ENCODE measurements around the gene CAMKV.
"Not testable (repeated sequence)": the region's sequence is repeated elsewhere in the genome, so short reads cannot be mapped to it uniquely, and the experiment has no call there.

Gene CAMKV, protein sequence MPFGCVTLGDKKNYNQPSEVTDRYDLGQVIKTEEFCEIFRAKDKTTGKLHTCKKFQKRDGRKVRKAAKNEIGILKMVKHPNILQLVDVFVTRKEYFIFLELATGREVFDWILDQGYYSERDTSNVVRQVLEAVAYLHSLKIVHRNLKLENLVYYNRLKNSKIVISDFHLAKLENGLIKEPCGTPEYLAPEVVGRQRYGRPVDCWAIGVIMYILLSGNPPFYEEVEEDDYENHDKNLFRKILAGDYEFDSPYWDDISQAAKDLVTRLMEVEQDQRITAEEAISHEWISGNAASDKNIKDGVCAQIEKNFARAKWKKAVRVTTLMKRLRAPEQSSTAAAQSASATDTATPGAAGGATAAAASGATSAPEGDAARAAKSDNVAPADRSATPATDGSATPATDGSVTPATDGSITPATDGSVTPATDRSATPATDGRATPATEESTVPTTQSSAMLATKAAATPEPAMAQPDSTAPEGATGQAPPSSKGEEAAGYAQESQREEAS

GRCh38 chr3:49869525-49870126, at the start of gene CAMKV:
Gene CAMKV (minus strand): TSS chr3:49869906. CDS start chr3:49862388, 7,518 bp downstream.
- DNase-seq, result no peak

GRCh38 chr3:49917806-49918590, 48.3 kb upstream of the CAMKV start:
- DNase-seq, result not testable (repeated sequence)

DNA sequence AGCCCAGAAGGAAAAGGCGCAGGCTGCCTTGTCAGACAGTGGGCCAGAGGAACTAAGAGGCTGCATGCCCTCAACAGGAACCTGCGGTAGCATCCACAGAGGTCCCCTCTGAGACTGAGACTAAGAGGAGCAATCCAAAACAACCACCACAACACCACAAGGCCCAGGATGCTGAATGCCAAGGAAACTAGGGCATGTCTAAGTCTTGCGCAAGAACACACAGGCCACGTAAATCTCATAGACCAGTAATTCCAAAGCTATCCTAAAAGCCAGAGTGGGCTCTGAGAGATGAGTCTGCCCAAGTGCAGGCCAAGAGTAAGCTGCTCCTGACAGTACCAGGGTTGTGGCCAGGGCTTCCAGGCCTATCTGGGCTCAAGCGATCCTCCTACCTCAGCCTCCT, 47.0 kb upstream of the CAMKV start:
- no peak for DNase-seq

DNA sequence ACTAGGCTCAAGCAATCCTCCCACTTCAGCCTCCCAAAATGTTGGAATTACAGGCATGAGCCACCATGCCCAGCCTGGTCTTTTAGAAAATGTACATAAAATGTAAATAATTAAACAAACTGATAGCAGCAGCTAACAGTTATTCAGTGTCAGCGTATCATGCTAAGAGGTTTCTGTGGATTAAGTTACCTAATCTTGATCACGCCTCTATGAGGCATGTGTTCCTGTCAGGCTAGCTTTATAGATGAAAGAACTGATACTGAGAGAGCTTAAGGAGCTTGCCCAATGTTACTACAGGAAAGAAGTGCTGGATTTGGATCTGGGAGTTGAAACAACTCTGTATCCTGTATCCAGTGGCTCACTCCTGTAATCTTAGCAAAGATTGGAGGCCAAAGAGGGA, 45.2 kb upstream of the CAMKV start:
- no peak for DNase-seq

GRCh38 chr3:49912881-49913281, 43.2 kb upstream of the CAMKV start:
- no peak for DNase-seq

- DNase-seq, result no peak
Observed at GRCh38 chr3:49911611-49912010, 41.9 kb upstream of the CAMKV start.

DNA sequence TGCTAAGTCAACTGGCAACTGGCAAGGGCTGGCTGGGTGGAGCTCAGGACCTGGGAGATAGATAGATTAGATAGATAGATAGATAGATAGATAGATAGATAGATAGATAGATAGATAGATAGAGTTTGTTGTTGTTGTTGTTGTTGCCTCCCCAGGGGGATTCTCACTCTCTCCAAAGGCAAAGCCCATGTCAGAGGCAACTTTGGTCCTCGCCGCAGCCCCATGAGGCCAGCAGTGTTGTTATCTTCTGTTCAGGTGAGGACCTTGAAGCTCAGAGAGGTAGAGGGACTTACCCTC, 41.4 kb upstream of the CAMKV start:
- no peak for DNase-seq

DNA sequence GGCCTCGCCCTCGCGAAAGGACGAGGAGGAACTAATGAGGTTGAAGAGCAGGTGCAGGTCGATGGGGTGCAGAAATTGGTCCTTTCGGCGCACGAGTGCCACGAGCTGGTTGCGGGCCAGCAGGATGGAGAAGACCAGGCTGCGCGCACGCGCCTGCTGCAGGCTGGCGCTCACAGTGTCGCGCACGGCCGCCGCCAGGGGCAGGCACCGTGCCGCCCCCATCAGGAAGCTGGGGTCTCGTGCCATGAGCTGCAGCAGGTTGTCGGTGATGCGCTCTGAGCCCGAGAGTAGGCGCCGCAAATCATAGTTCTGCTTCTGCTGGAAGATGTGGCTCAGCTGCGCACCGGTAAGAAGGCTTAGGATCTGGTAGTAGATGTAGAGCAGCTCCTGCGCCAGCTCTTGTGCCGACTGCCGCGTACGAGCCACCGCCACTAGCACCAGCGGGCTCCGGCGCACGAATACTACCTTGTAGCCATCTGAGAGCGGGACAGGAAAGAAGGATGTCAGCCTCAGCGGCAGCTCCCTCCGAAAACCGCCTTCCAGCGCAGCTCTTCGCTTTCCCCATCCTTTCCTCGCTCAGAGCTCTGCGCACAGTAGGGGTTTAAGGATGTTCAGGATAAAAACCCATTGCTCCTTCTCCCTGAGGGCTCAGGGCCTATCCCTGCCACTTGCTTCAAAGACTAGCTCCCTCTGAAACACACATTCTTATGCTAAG, 40.9 kb upstream of the CAMKV start:
- DNase-seq, result no peak

- DNase-seq, result no peak
Observed at GRCh38 chr3:49908373-49909199, 38.9 kb upstream of the CAMKV start.

DNA sequence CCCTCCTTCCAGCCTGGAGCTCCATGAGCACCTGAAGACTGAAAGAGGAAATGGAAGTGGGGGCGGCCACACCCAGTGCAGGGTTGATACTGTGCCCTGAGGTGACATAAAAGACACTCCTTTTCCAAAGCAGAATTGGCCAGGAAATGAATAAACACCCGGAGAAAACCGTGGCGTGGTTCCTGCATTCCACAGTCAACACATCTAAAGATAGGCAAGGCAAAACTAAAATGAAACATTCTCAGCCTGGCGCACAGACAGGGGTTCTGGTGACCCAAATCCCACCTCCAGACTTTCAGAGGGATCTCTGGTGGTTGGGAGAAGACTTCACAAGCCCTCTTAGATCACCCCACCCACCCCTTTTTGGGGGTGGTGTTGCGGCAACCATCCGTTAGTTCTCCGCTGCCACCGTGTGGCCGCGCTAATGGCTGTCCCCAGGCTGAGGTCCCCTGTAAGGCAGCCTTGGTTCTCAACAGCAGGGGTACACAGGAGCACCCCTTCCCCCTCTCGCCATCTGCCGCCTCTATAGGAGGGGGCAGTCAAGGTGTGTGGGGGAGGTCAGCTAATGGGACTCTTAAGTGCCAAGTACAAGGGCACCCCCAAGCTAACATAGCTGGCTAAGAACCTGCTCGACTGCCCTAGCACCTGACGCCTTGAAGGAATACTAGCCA, 36.5 kb upstream of the CAMKV start:
- no peak for DNase-seq

DNA sequence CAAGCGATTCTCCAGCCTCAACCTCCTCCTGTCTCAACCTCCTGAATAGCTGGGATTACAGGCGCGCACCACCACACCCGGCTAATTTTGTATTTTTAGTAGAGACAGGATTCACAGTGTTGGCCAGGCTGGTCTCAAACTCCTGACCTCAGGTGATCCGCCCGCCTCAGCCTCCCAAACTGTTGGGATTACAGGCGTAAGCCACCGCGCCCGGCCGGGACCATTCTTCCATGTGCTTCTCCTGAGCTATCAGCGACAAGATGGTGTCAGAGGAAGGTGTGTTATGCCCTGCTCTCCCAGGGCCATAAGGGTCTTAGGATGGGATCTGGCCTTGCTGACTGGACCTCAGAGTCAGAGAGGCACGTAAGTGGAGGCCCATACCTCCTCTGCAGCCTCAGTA, 34.7 kb upstream of the CAMKV start:
- DNase-seq, result not testable (repeated sequence)

GRCh38 chr3:49903451-49904424, 34.0 kb upstream of the CAMKV start, which contains the start of gene MST1R:
Gene MST1R (minus strand): TSS chr3:49903873. CDS start chr3:49903609, 264 bp downstream.
- DNase-seq, result no peak

- DNase-seq, result no peak
Observed at GRCh38 chr3:49902511-49903345, 33.0 kb upstream of the CAMKV start.

DNA sequence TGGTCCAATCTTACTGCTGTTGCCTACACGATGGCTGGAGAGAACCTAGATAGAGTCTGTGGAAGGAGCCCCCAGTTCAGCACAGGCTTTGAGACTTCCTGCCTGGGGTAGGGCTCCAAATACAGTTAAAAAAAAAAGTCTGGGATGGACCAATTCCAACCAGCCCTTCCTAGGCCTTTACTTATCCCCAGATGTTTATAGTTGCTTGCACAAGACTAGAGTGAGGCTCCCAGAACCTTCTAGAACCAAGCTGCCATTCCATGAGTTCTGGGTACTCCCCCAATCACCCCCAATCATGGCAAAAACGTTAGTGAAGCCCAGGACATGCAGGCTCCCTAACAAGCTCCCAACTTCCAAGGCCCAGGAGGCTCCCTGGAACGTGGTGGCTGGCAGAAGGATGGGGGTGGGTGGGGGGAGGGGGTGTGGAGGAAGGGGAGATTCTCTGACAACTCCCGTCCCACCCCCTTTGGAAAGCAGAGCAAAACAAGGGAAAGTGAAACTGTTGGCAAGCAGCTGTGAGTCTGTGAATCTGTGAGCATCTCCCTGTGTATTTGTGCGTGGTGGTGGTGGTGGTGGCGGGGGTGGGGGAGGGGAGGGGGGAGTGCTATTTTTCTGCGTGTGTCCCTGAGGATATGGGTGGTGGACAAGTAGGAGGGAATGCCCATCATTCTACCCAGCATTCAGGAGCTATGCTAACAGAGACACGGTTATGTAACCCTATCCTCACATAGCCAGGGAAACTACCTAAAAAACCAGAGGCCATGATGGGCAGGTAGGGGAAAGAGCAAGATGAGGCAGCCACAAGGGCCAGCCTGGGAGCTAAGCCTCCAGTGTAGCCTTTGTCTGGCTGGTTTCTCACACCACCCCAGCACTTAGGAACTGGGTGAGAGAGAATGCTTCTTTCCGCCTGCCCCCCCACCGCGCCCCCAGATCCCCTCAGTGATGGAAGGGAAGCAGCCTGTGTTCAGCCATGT, 31.9 kb upstream of the CAMKV start:
- no peak for DNase-seq

DNA sequence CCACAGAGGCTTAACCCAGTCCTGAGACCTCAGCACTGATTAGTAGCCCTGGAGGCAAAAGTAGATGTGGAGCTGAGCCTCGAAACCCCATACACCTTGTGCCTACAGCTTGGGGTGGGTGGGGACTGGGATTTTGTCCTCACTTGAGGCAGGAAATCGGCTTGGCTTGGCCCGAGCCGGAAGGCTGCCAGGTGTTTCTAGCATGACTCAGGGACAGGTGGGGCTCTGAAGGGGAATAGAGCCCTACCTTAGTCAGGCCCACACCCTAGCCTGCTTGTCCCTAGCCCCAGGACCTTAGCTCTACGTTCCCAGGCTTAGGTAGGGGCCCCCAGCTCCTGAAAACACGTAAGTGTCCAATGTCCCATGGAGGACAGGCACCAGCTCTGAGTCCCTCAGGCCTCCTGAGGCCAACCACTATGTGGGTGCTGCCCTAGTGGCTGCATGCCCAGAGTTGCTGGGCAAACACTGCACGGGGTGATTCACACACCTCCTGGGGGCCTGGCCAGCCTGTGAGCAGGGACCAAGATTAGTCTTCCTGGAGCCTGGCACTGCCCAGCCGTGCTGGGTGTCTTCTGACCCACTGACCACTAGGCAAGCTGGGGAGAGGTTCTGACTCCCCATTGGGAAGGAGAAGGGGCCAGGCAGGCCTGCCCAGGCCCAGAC, 30.9 kb upstream of the CAMKV start:
- no peak for DNase-seq

- DNase-seq, result no peak
Observed at GRCh38 chr3:49899815-49900214, 30.1 kb upstream of the CAMKV start.

- no peak for DNase-seq
Observed at GRCh38 chr3:49898991-49899390, 29.3 kb upstream of the CAMKV start.
